Parathyroid adenoma (tissue), 2 donors: Measurements from ENCODE around the gene CACYBP.
A peak's percentile ranks its signal among the peaks of the same experiment; 100 is the strongest.

ENCODE experiments used
- H2AFZ ChIP-seq: fragments of 300-600 bp; sonication (generic); one replicate; pipeline ENCODE4 v1.7.0; 2017; ENCODE audit warnings: antibody characterized with exemption, mild to moderate bottlenecking
- H3K27ac ChIP-seq: fragments of 300-600 bp; sonication (generic); one replicate; pipeline ENCODE4 v1.7.0; 2017
- H3K27me3 ChIP-seq: fragments of 300-600 bp; sonication (generic); one replicate; pipeline ENCODE4 v1.7.0; 2017; ENCODE audit warnings: low read length; ENCODE audit not compliant: control insufficient read depth, insufficient read depth
- H3K36me3 ChIP-seq: fragments of 300-600 bp; sonication (generic); one replicate; pipeline ENCODE4 v1.7.0; 2017; ENCODE audit warnings: low read length; ENCODE audit not compliant: control insufficient read depth, insufficient read depth
- H3K4me1 ChIP-seq: fragments of 300-600 bp; sonication (generic); one replicate; pipeline ENCODE4 v1.7.0; 2017; ENCODE audit warnings: control low read depth
- H3K4me2 ChIP-seq: fragments of 300-600 bp; sonication (generic); one replicate; pipeline ENCODE4 v1.7.0; 2017; ENCODE audit warnings: low read length
- H3K4me3 ChIP-seq: fragments of 300-600 bp; sonication (generic); one replicate; pipeline ENCODE4 v1.7.0; 2017; ENCODE audit warnings: low read depth, low read length
- H3K79me2 ChIP-seq: fragments of 300-600 bp; sonication (generic); one replicate; pipeline ENCODE4 v1.7.0; 2017; ENCODE audit warnings: control low read depth
- H3K9ac ChIP-seq: fragments of 300-600 bp; sonication (generic); one replicate; pipeline ENCODE4 v1.7.0; 2017; ENCODE audit warnings: mild to moderate bottlenecking
- H3K9me3 ChIP-seq: fragments of 300-600 bp; sonication (generic); one replicate; pipeline ENCODE4 v1.7.0; 2017; ENCODE audit warnings: low read length; ENCODE audit not compliant: control insufficient read depth
- CTCF ChIP-seq: fragments of 300-600 bp; sonication (generic); IDR thresholded peaks from one replicate; pipeline ENCODE4 v1.7.0; 2017; ENCODE audit warnings: antibody characterized with exemption, mild to moderate bottlenecking
- donor health status: primary hyperparathyroidism.

Gene CACYBP

GRCh38 chr1:174976436-174977108, 23.2 kb upstream of the CACYBP start:
- no peaks in the 10 kb centered on the region for H3K9me3 ChIP-seq
- no peaks in the 10 kb centered on the region for H3K36me3 ChIP-seq
- peak overlapping the region; percentile 45 for H3K27ac ChIP-seq
- H2AFZ ChIP-seq: no peak overlapping the region
- no peaks in the 10 kb centered on the region for H3K27me3 ChIP-seq
- peaks cover 7% of the 10 kb centered on the region for H3K4me1 ChIP-seq
- no peak overlapping the region for H3K4me2 ChIP-seq
- H3K4me3 ChIP-seq: no peak overlapping the region
- no peaks in the 10 kb centered on the region for H3K79me2 ChIP-seq
- TF ChIP-seq CTCF: no peak
- no peak overlapping the region for H3K9ac ChIP-seq

GRCh38 chr1:174982971-174983689, 16.6 kb upstream of the CACYBP start:
- Histone ChIP-seq H3K4me1 (no peaks in the 10 kb centered on the region), H3K4me2 (no peak overlapping the region), H3K36me3 (no peaks in the 10 kb centered on the region), H3K9me3 (no peaks in the 10 kb centered on the region), H3K27me3 (no peaks in the 10 kb centered on the region), H3K27ac (no peak overlapping the region), H3K79me2 (no peaks in the 10 kb centered on the region), H3K4me3 (no peak overlapping the region), H2AFZ (no peak overlapping the region), H3K9ac (no peak overlapping the region)
- peak; percentile 56 for TF ChIP-seq CTCF

GRCh38 chr1:174984952-174985351, 14.8 kb upstream of the CACYBP start:
- no peaks in the 10 kb centered on the region for H3K4me1 ChIP-seq
- no peaks in the 10 kb centered on the region for H3K36me3 ChIP-seq
- H2AFZ ChIP-seq: no peak overlapping the region
- H3K4me3 ChIP-seq: no peak overlapping the region
- no peak overlapping the region for H3K4me2 ChIP-seq
- no peaks in the 10 kb centered on the region for H3K27me3 ChIP-seq
- no peaks in the 10 kb centered on the region for H3K79me2 ChIP-seq
- no peak for TF ChIP-seq CTCF
- no peaks in the 10 kb centered on the region for H3K9me3 ChIP-seq
- no peak overlapping the region for H3K27ac ChIP-seq
- H3K9ac ChIP-seq: no peak overlapping the region

- H3K27ac ChIP-seq: no peak overlapping the region
Measured at GRCh38 chr1:174988539-174988938, 11.2 kb upstream of the CACYBP start.

More at GRCh38 chr1:174988539-174988938, 11.2 kb upstream of the CACYBP start:
- H2AFZ ChIP-seq: no peak overlapping the region
- H3K9ac ChIP-seq: no peak overlapping the region
- no peak for TF ChIP-seq CTCF
- H3K36me3 ChIP-seq: no peaks in the 10 kb centered on the region
- H3K4me2 ChIP-seq: no peak overlapping the region
- H3K4me3 ChIP-seq: no peak overlapping the region
- no peaks in the 10 kb centered on the region for H3K9me3 ChIP-seq
- peaks cover 2% of the 10 kb centered on the region for H3K4me1 ChIP-seq
- no peaks in the 10 kb centered on the region for H3K27me3 ChIP-seq
- no peaks in the 10 kb centered on the region for H3K79me2 ChIP-seq
